ENCODE measurements around the gene YDJC. TPM values are rescaled to one million over a fixed set of nuclear protein-coding genes. Genes with fewer than 3 reads are reported as not detected.

Gene YDJC
- total and polyA plus RNA-seq, 2 experiments from 2014 or later = 53.3 to 83.7 TPM

GRCh38 chr22:21665047-21665851 lies 35.4 kb upstream of the YDJC start:
- no peaks in the 10 kb centered on the region for H3K36me3 Mint-ChIP-seq (ENCODE audit: low read depth)
- Histone ChIP-seq H3K9me2 (ENCODE audit: insufficient read depth) (no peaks in the 10 kb centered on the region), H4K20me1 (replicated peaks; ENCODE audit: insufficient read depth) (no peaks in the 10 kb centered on the region; the same call in 1 of the 2 replicates), H3K4me2 (peak overlapping the region; percentile 82), H3K4me3 (peak overlapping the region; percentile 99), H3K4me1 (ENCODE audit: insufficient read depth) (no peaks in the 10 kb centered on the region), H3K36me3 (ENCODE audit: insufficient read depth) (no peaks in the 10 kb centered on the region), H2AFZ (peak overlapping the region; percentile 98), H3K79me2 (replicated peaks; ENCODE audit: insufficient read depth) (peaks cover 14% of the 10 kb centered on the region), H3F3A (replicated peaks; ENCODE audit: low read depth) (0 out of 2 replicates have a peak, but pooled peaks cover 9% of the 10 kb centered on the region), H3K27me3 (ENCODE audit: insufficient read depth) (no peaks in the 10 kb centered on the region), H3K27ac (ENCODE audit: low read depth) (no peak overlapping the region)
- no peaks in the 10 kb centered on the region; the same call in 1 of the 3 replicates for H3K9me3 Mint-ChIP-seq
- ATAC-seq = no peak
- H3K4me1 Mint-ChIP-seq = peaks cover 10% of the 10 kb centered on the region
- peak overlapping the region; percentile 98 for H3K4me3 Mint-ChIP-seq
- H3K27ac Mint-ChIP-seq = 0 out of 2 replicates have a peak overlapping the region, but pooled peaks have one; percentile 94
- DNase-seq (ENCODE audit: low spot score) = no peak
- peaks cover 13% of the 10 kb centered on the region for H3K27me3 Mint-ChIP-seq (ENCODE audit: insufficient read depth, low read depth, poor library complexity)
- TF ChIP-seq REST (IDR thresholded peaks at IDR 0.05; ENCODE audit: unreplicated experiment) (no peak), ZNF462 (CRISPR knock-in tag; IDR thresholded peaks at IDR 0.05) (no peak), EZH2phosphoT487 (IDR thresholded peaks at IDR 0.05; ENCODE audit: unreplicated experiment) (no peak), POLR2AphosphoS5 (IDR thresholded peaks at IDR 0.05; ENCODE audit: low read depth) (no peak), ZNF114 (CRISPR knock-in tag; IDR thresholded peaks at IDR 0.05) (no peak), EZH2 (IDR thresholded peaks at IDR 0.05; ENCODE audit: low read depth, unreplicated experiment) (no peak), CREB1 (CRISPR knock-in tag; IDR thresholded peaks at IDR 0.05; ENCODE audit: low read depth) (no peak), CTCF (conservative IDR thresholded peaks at IDR 0.05; ENCODE audit: low read depth in 2 of 2) (no peak), ETS1 (IDR thresholded peaks at IDR 0.05) (no peak), STAT1 (IDR thresholded peaks at IDR 0.05; ENCODE audit: unreplicated experiment) (no peak), JUNB (IDR thresholded peaks at IDR 0.05; ENCODE audit: unreplicated experiment) (no peak), ZNF331 (CRISPR knock-in tag; IDR thresholded peaks at IDR 0.05; ENCODE audit: low read depth) (no peak), NANOG (IDR thresholded peaks at IDR 0.05; ENCODE audit: borderline replicate concordance) (no peak)
